ENCODE measurements around the gene FGF5. TPM values are rescaled to one million over a fixed set of nuclear protein-coding genes. Genes with fewer than 3 reads are reported as not detected.

Gene FGF5
- total and polyA plus RNA-seq, 10 of the 15 experiments (the other 5 are each of a cell fraction or from before 2014, with no cell fraction given): 0.87 to 7.4 (median 1.6) TPM

- TF ChIP-seq ELK1 (IDR thresholded peaks at IDR 0.05; ENCODE audit: low read depth, low read length) (no peak), HDGF (IDR thresholded peaks at IDR 0.05) (no peak), HDAC2 (IDR thresholded peaks at IDR 0.05) (no peak), ATF3 (IDR thresholded peaks at IDR 0.05; ENCODE audit: borderline replicate concordance, extremely low read depth, low read depth, low read length) (no peak), TARDBP (IDR thresholded peaks at IDR 0.05; ENCODE audit: borderline replicate concordance) (no peak), BCL3 (IDR thresholded peaks at IDR 0.05; ENCODE audit: borderline replicate concordance, insufficient read depth, low read depth, low read length, poor library complexity, severe bottlenecking) (no peak), MEF2A (IDR thresholded peaks at IDR 0.05; ENCODE audit: insufficient read depth, low read depth, low read length) (no peak), RAD21 (IDR thresholded peaks at IDR 0.05; ENCODE audit: insufficient read depth, low read depth, low read length) (no peak), DPF2 (IDR thresholded peaks at IDR 0.05) (no peak), STAT1 (conservative IDR thresholded peaks at IDR 0.05) (no peak), POLR2AphosphoS5 (IDR thresholded peaks at IDR 0.05; ENCODE audit: low read length) (no peak), SMARCA5 (IDR thresholded peaks at IDR 0.05) (no peak), SREBF2 (IDR thresholded peaks at IDR 0.05; ENCODE audit: low read length) (no peak)
Observed at GRCh38 chr4:80340036-80340435, 73.6 kb downstream of the FGF5 start (continued).

Other genes with a start within 250 kb of the FGF5 start
- 4.7 TPM in 2 replicates for gene ANTXR2, start 193.4 kb upstream of the FGF5 start, total RNA-seq (2014; rRNA removed)
- 5.9 and 7.7 TPM in 2 replicates for gene ANTXR2, start 193.4 kb upstream of the FGF5 start, total RNA-seq (2014; rRNA removed; fragmentation: Illumina TruSeq; extraction: Trizol)
- 7.7 and 8.9 TPM in 2 replicates for gene ANTXR2, start 193.4 kb upstream of the FGF5 start, total RNA-seq (2021)
- 5.6 and 9.8 TPM in 2 replicates for gene ANTXR2, start 193.4 kb upstream of the FGF5 start, polyA plus RNA-seq (2011; rRNA removed)
- 8.3 and 9.6 TPM in 2 replicates for gene ANTXR2, start 193.4 kb upstream of the FGF5 start, polyA plus RNA-seq (2014; fragmentation: Illumina TruSeq; extraction: Trizol)
- gene ANTXR2, start 193.4 kb upstream of the FGF5 start, polyA plus RNA-seq (2014; fragmentation: Nextera tagmentation; extraction: Ambion mirVana): 1 to 10 TPM; 1.4 to 1.5 TPM
- gene ANTXR2, start 193.4 kb upstream of the FGF5 start, polyA plus RNA-seq (2014; rRNA removed): 3.3 and 5.4 TPM in 2 replicates
- 1 to 10 TPM; 8.1 to 8.6 TPM for gene ANTXR2, start 193.4 kb upstream of the FGF5 start, polyA plus RNA-seq (2016; fragmentation: Nextera tagmentation; extraction: Ambion mirVana)
- 0.38 and 0.68 TPM in 2 replicates for gene PRDM8, start 69.2 kb upstream of the FGF5 start, total RNA-seq (2014; rRNA removed)
- 0.32 and 0.67 TPM in 2 replicates for gene PRDM8, start 69.2 kb upstream of the FGF5 start, total RNA-seq (2014; rRNA removed; fragmentation: Illumina TruSeq; extraction: Trizol)
- gene PRDM8, start 69.2 kb upstream of the FGF5 start, total RNA-seq (2021): 1.5 and 1.6 TPM in 2 replicates
- gene PRDM8, start 69.2 kb upstream of the FGF5 start, polyA plus RNA-seq (2011; rRNA removed): 0.11 and 0.13 TPM in 2 replicates
- gene PRDM8, start 69.2 kb upstream of the FGF5 start, polyA plus RNA-seq (2014; fragmentation: Illumina TruSeq; extraction: Trizol): 0.50 and 2.1 TPM in 2 replicates
- gene PRDM8, start 69.2 kb upstream of the FGF5 start, polyA plus RNA-seq (2014; fragmentation: Nextera tagmentation; extraction: Ambion mirVana): under 1 TPM; 0.18 to 0.29 TPM
- gene PRDM8, start 69.2 kb upstream of the FGF5 start, polyA plus RNA-seq (2014; rRNA removed): 1.0 and 1.6 TPM in 2 replicates
- under 1 TPM; 0.09 to 0.29 TPM for gene PRDM8, start 69.2 kb upstream of the FGF5 start, polyA plus RNA-seq (2016; fragmentation: Nextera tagmentation; extraction: Ambion mirVana)
- 0.06 TPM in 1 of 2 replicates, not detected in the other for gene CFAP299, start 69.1 kb downstream of the FGF5 start, total RNA-seq (2014; rRNA removed)
- not detected in 2 replicates for gene CFAP299, start 69.1 kb downstream of the FGF5 start, total RNA-seq (2014; rRNA removed; fragmentation: Illumina TruSeq; extraction: Trizol)
- not detected in 2 replicates for gene CFAP299, start 69.1 kb downstream of the FGF5 start, total RNA-seq (2021)
- not detected in 2 replicates for gene CFAP299, start 69.1 kb downstream of the FGF5 start, polyA plus RNA-seq (2011; rRNA removed)
- gene CFAP299, start 69.1 kb downstream of the FGF5 start, polyA plus RNA-seq (2014; fragmentation: Illumina TruSeq; extraction: Trizol): not detected in 2 replicates
- gene CFAP299, start 69.1 kb downstream of the FGF5 start, polyA plus RNA-seq (2014; fragmentation: Nextera tagmentation; extraction: Ambion mirVana): not detected
- not detected in 2 replicates for gene CFAP299, start 69.1 kb downstream of the FGF5 start, polyA plus RNA-seq (2014; rRNA removed)
- gene CFAP299, start 69.1 kb downstream of the FGF5 start, polyA plus RNA-seq (2016; fragmentation: Nextera tagmentation; extraction: Ambion mirVana): under 1 TPM in 1 of 2 experiments, not detected in 1; 0.34 TPM